ENCODE data around the gene BLACAT1.
"Not testable (repeated sequence)": the region's sequence is repeated elsewhere in the genome, so short reads cannot be mapped to it uniquely, and the experiment has no call there.

Gene BLACAT1

GRCh38 chr1:205406252-205406651 is 49.6 kb downstream of the BLACAT1 start:
- not testable (repeated sequence) for DNase-seq

Measured in fibroblast of skin of right quadriceps (primary cell).